Central memory CD8-positive, alpha-beta T cell (primary cell): Measurements from ENCODE around the gene APOA5.

Experiments
- ATAC-seq: fragments of 150-1000 bp; cut with Tn5 transposase; replicated peaks from 2 replicates; pipeline ENCODE4 v1.10.0; 2022; ENCODE audit warnings: mild to moderate bottlenecking, moderate FRiP score, moderate number of reproducible peaks; ENCODE audit not compliant: poor library complexity, severe bottlenecking; ENCODE audit errors: extremely low read depth
- DNase-seq, 2 donors: peaks; one replicate each; pipeline ENCODE4 v3.0.0; 2021; ENCODE audit warnings: low spot score in 2 of 2
- H3K27ac Mint-ChIP-seq: one replicate; pipeline ENCODE4 v1.8.0; 2022; ENCODE audit warnings: low read depth, mild to moderate bottlenecking, moderate library complexity, mixed read lengths
- H3K27me3 Mint-ChIP-seq: one replicate; pipeline ENCODE4 v1.8.0; 2022; ENCODE audit warnings: mixed read lengths
- H3K36me3 Mint-ChIP-seq: one replicate; pipeline ENCODE4 v1.8.0; 2022; ENCODE audit warnings: mild to moderate bottlenecking, moderate library complexity, mixed read lengths; ENCODE audit not compliant: insufficient read depth
- H3K4me1 Mint-ChIP-seq: one replicate; pipeline ENCODE4 v1.8.0; 2022; ENCODE audit warnings: mixed read lengths
- H3K4me3 Mint-ChIP-seq: one replicate; pipeline ENCODE4 v1.8.0; 2022; ENCODE audit warnings: mild to moderate bottlenecking, moderate library complexity, mixed read lengths
- H3K9me3 Mint-ChIP-seq: one replicate; pipeline ENCODE4 v1.8.0; 2022; ENCODE audit warnings: mixed read lengths

The APOA5 gene

GRCh38 chr11:116833491-116833815 lies 41.8 kb upstream of the APOA5 start:
- Mint-ChIP-seq H3K36me3 (peaks cover 3% of the 10 kb centered on the region), H3K4me1 (peaks cover 17% of the 10 kb centered on the region), H3K27me3 (no peaks in the 10 kb centered on the region), H3K4me3 (no peak overlapping the region), H3K9me3 (no peaks in the 10 kb centered on the region), H3K27ac (no peak overlapping the region)
- DNase-seq (no peak), ATAC-seq (no peak)

- Mint-ChIP-seq H3K36me3 (peaks cover 3% of the 10 kb centered on the region), H3K4me3 (no peak overlapping the region), H3K9me3 (no peaks in the 10 kb centered on the region), H3K27me3 (no peaks in the 10 kb centered on the region), H3K27ac (no peak overlapping the region), H3K4me1 (peaks cover 17% of the 10 kb centered on the region)
- no peak for ATAC-seq
- DNase-seq: no peak
These were observed 40.9 kb upstream of the APOA5 start for GRCh38 chr11:116832350-116833290.

- no peaks in the 10 kb centered on the region for H3K9me3 Mint-ChIP-seq
These were observed 40.2 kb upstream of the APOA5 start for GRCh38 chr11:116831790-116832349.

GRCh38 chr11:116830184-116830912 lies 38.7 kb upstream of the APOA5 start:
- no peaks in the 10 kb centered on the region for H3K36me3 Mint-ChIP-seq
- H3K27me3 Mint-ChIP-seq: no peaks in the 10 kb centered on the region
- peaks cover 8% of the 10 kb centered on the region for H3K4me1 Mint-ChIP-seq
- H3K9me3 Mint-ChIP-seq: no peaks in the 10 kb centered on the region
- ATAC-seq (no peak), DNase-seq (no peak)
- no peak overlapping the region for H3K27ac Mint-ChIP-seq
- H3K4me3 Mint-ChIP-seq: no peak overlapping the region

More at GRCh38 chr11:116831790-116832349, 40.2 kb upstream of the APOA5 start:
- Mint-ChIP-seq H3K27me3 (no peaks in the 10 kb centered on the region), H3K4me1 (peaks cover 17% of the 10 kb centered on the region), H3K27ac (no peak overlapping the region), H3K4me3 (no peak overlapping the region), H3K36me3 (peaks cover 3% of the 10 kb centered on the region)
- no peak for DNase-seq
- no peak for ATAC-seq

GRCh38 chr11:116829525-116830183 lies 38.0 kb upstream of the APOA5 start, which contains the start of gene APOC3:
Gene APOC3, plus strand, starts transcription at chr11:116829907. Its CDS starts 676 bp downstream, at chr11:116830583.
- Mint-ChIP-seq H3K9me3 (no peaks in the 10 kb centered on the region), H3K36me3 (no peaks in the 10 kb centered on the region), H3K27me3 (no peaks in the 10 kb centered on the region), H3K27ac (no peak within 1 kb of the TSS), H3K4me1 (peaks cover under 1% of the 10 kb centered on the region), H3K4me3 (no peak within 1 kb of the TSS)
- ATAC-seq (no peak), DNase-seq (no peak)

GRCh38 chr11:116828632-116829524 lies 37.2 kb upstream of the APOA5 start:
- Mint-ChIP-seq H3K4me1 (no peaks in the 10 kb centered on the region), H3K4me3 (no peak overlapping the region), H3K27me3 (no peaks in the 10 kb centered on the region), H3K27ac (no peak overlapping the region), H3K9me3 (no peaks in the 10 kb centered on the region), H3K36me3 (no peaks in the 10 kb centered on the region)
- DNase-seq (no peak), ATAC-seq (no peak)

GRCh38 chr11:116827461-116827860 lies 35.8 kb upstream of the APOA5 start:
- ATAC-seq: no peak
- H3K4me1 Mint-ChIP-seq: no peaks in the 10 kb centered on the region
- H3K4me3 Mint-ChIP-seq: no peak overlapping the region
- no peak overlapping the region for H3K27ac Mint-ChIP-seq
- no peak for DNase-seq
- H3K9me3 Mint-ChIP-seq: no peaks in the 10 kb centered on the region
- H3K36me3 Mint-ChIP-seq: no peaks in the 10 kb centered on the region
- no peaks in the 10 kb centered on the region for H3K27me3 Mint-ChIP-seq

- H3K4me3 Mint-ChIP-seq: no peak overlapping the region
- H3K4me1 Mint-ChIP-seq: no peaks in the 10 kb centered on the region
- H3K27ac Mint-ChIP-seq: no peak overlapping the region
- no peaks in the 10 kb centered on the region for H3K36me3 Mint-ChIP-seq
- no peak for ATAC-seq
- no peaks in the 10 kb centered on the region for H3K27me3 Mint-ChIP-seq
- DNase-seq: no peak
- H3K9me3 Mint-ChIP-seq: no peaks in the 10 kb centered on the region
These were observed 35.2 kb upstream of the APOA5 start for GRCh38 chr11:116826751-116827431.

- no peak overlapping the region for H3K27ac Mint-ChIP-seq
- H3K36me3 Mint-ChIP-seq: no peaks in the 10 kb centered on the region
- H3K4me3 Mint-ChIP-seq: no peak overlapping the region
- no peaks in the 10 kb centered on the region for H3K27me3 Mint-ChIP-seq
- no peaks in the 10 kb centered on the region for H3K4me1 Mint-ChIP-seq
- H3K9me3 Mint-ChIP-seq: no peaks in the 10 kb centered on the region
- DNase-seq: no peak
- ATAC-seq: no peak
These were observed 34.4 kb upstream of the APOA5 start for GRCh38 chr11:116825854-116826750.

- no peak for ATAC-seq
- H3K27me3 Mint-ChIP-seq: no peaks in the 10 kb centered on the region
- DNase-seq: no peak
- H3K9me3 Mint-ChIP-seq: no peaks in the 10 kb centered on the region
- H3K36me3 Mint-ChIP-seq: no peaks in the 10 kb centered on the region
- no peaks in the 10 kb centered on the region for H3K4me1 Mint-ChIP-seq
- H3K4me3 Mint-ChIP-seq: no peak overlapping the region
- no peak overlapping the region for H3K27ac Mint-ChIP-seq
These were observed 33.8 kb upstream of the APOA5 start for GRCh38 chr11:116825434-116825833.
